HG02870 (cell line): Measurements from ENCODE around the gene ALDH1A2.

Experiments used
- ATAC-seq: cut with Tn5 transposase; IDR thresholded peaks from one replicate; pipeline ENCODE4 v1.9.1; 2021; ENCODE audit warnings: mild to moderate bottlenecking, moderate library complexity; ENCODE audit not compliant: unreplicated experiment

Gene ALDH1A2

GRCh38 chr15:57947282-57947681 lies 118.2 kb downstream of the ALDH1A2 start:
- no peak for ATAC-seq

- no peak for ATAC-seq
These were observed 118.9 kb downstream of the ALDH1A2 start for GRCh38 chr15:57946491-57947048.

- no peak for ATAC-seq
These were observed 119.9 kb downstream of the ALDH1A2 start for GRCh38 chr15:57945616-57946015.

- no peak for ATAC-seq
These were observed 121.6 kb downstream of the ALDH1A2 start for GRCh38 chr15:57943754-57944420.

GRCh38 chr15:57943171-57943570 lies 122.3 kb downstream of the ALDH1A2 start:
- ATAC-seq = no peak

- no peak for ATAC-seq
These were observed 123.7 kb downstream of the ALDH1A2 start for GRCh38 chr15:57941816-57942215.

GRCh38 chr15:57932348-57932747 lies 133.2 kb downstream of the ALDH1A2 start:
- no peak for ATAC-seq

- ATAC-seq = no peak
These were observed 133.9 kb downstream of the ALDH1A2 start for GRCh38 chr15:57931570-57931969.

- ATAC-seq = no peak
These were observed 138.3 kb downstream of the ALDH1A2 start for GRCh38 chr15:57927091-57927631.

GRCh38 chr15:57925650-57926049 lies 139.9 kb downstream of the ALDH1A2 start:
- no peak for ATAC-seq

- no peak for ATAC-seq
These were observed 140.9 kb downstream of the ALDH1A2 start for GRCh38 chr15:57924598-57924997.

GRCh38 chr15:57923750-57924149 lies 141.8 kb downstream of the ALDH1A2 start:
- ATAC-seq = no peak

- ATAC-seq = no peak
These were observed 142.2 kb downstream of the ALDH1A2 start for GRCh38 chr15:57923306-57923705.

- ATAC-seq = no peak
These were observed 142.7 kb downstream of the ALDH1A2 start for GRCh38 chr15:57922776-57923175.

GRCh38 chr15:57921371-57921770 lies 144.1 kb downstream of the ALDH1A2 start:
- no peak for ATAC-seq

- no peak for ATAC-seq
These were observed 144.6 kb downstream of the ALDH1A2 start for GRCh38 chr15:57920911-57921310.

- no peak for ATAC-seq
These were observed 145.8 kb downstream of the ALDH1A2 start for GRCh38 chr15:57919754-57920153.

GRCh38 chr15:57917998-57918397 lies 147.5 kb downstream of the ALDH1A2 start:
- ATAC-seq = no peak

GRCh38 chr15:57916695-57917094 lies 148.8 kb downstream of the ALDH1A2 start:
- no peak for ATAC-seq

GRCh38 chr15:57915827-57916531 lies 149.5 kb downstream of the ALDH1A2 start:
- no peak for ATAC-seq

GRCh38 chr15:57914350-57915055 lies 151.0 kb downstream of the ALDH1A2 start:
- no peak for ATAC-seq
